Astrocyte (in vitro differentiated cells and primary cell): Measurements from ENCODE around the gene PRXL2B.

Experiments used
- EZH2 ChIP-seq: IDR thresholded peaks from 2 replicates; pipeline ENCODE4 v1.6.1; 2012; ENCODE audit warnings: mild to moderate bottlenecking, low read length, inconsistent platforms; ENCODE audit not compliant: insufficient read depth
- TF ChIP-seq, protein P1 (sequence below): IDR thresholded peaks from 2 replicates; pipeline ENCODE4 v1.5.1; 2011; ENCODE audit warnings: low read depth, mild to moderate bottlenecking, inconsistent platforms, low read length, moderate library complexity; ENCODE audit not compliant: insufficient read depth

DNA sequence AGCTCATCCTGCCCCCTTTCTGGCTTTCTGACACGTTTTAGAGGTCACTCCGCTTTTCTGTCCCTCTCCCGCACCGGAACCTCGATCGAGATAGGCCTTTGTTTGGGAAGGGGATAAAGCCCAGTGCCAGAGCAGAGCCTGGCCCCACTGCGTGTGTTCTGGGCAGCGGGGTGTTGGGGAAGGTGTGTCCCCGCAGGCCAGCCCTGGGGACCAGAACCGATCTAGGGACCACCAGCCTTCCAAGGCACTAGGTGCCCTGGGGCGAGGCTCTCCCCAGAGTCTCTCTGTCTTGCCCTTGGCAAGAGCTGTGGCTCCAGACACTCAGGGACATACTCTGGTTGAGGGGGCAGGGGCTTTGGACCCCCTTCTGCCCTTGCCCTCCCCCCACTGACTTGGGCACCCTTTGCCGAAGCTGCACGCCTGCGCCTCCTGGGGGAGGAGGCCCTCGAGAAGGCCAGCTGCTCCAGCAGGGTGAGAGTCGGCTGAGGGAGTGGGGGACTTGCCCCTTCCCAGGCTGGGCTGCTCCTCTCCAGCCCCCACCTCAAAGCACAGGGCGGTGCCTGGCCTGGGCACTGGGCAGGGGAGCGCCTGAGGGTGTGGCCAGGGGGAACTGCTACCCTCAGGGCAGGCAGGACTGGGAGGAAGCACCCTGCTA is 16.4 kb downstream of the PRXL2B start:
- TF ChIP-seq, protein P1, sequence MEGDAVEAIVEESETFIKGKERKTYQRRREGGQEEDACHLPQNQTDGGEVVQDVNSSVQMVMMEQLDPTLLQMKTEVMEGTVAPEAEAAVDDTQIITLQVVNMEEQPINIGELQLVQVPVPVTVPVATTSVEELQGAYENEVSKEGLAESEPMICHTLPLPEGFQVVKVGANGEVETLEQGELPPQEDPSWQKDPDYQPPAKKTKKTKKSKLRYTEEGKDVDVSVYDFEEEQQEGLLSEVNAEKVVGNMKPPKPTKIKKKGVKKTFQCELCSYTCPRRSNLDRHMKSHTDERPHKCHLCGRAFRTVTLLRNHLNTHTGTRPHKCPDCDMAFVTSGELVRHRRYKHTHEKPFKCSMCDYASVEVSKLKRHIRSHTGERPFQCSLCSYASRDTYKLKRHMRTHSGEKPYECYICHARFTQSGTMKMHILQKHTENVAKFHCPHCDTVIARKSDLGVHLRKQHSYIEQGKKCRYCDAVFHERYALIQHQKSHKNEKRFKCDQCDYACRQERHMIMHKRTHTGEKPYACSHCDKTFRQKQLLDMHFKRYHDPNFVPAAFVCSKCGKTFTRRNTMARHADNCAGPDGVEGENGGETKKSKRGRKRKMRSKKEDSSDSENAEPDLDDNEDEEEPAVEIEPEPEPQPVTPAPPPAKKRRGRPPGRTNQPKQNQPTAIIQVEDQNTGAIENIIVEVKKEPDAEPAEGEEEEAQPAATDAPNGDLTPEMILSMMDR = no peak
- TF ChIP-seq EZH2 = no peak
